HCT116 (cell line): ENCODE data around the gene PLEKHO1. TPM values are rescaled to one million over a fixed set of nuclear protein-coding genes. Genes with fewer than 3 reads are reported as not detected.

Experiments
- total RNA-seq: library from RNA; stranded (reverse); gene quantifications from one replicate; pipeline ENCODE4 v1.2.1, GENCODE V29; 2021; ENCODE audit not compliant: unreplicated experiment

Gene PLEKHO1
- total RNA-seq, 1 experiment from 2014 or later = 6.9 TPM

Other genes starting within 250 kb of the PLEKHO1 start
- gene SV2A, start 232.1 kb upstream of the PLEKHO1 start, total RNA-seq = 0.15 TPM
- gene SF3B4, start 222.1 kb upstream of the PLEKHO1 start, total RNA-seq = 88.5 TPM
- 10.5 TPM for gene MTMR11, start 213.0 kb upstream of the PLEKHO1 start, total RNA-seq
- gene OTUD7B, start 139.2 kb upstream of the PLEKHO1 start, total RNA-seq = 23.7 TPM
- 28.1 TPM for gene VPS45, start 82.1 kb upstream of the PLEKHO1 start, total RNA-seq
- gene ANP32E, start 86.2 kb downstream of the PLEKHO1 start, total RNA-seq = 95.1 TPM
- 0.39 TPM for gene CA14, start 107.9 kb downstream of the PLEKHO1 start, total RNA-seq
- gene APH1A, start 119.1 kb downstream of the PLEKHO1 start, total RNA-seq = 109 TPM
- gene C1orf54, start 122.9 kb downstream of the PLEKHO1 start, total RNA-seq = 1.5 TPM
- 0.22 TPM for gene CIART, start 132.6 kb downstream of the PLEKHO1 start, total RNA-seq
- gene MRPS21, start 143.9 kb downstream of the PLEKHO1 start, total RNA-seq = 96.9 TPM
- gene PRPF3, start 171.6 kb downstream of the PLEKHO1 start, total RNA-seq = 59.9 TPM
- gene RPRD2, start 214.2 kb downstream of the PLEKHO1 start, total RNA-seq = 26.7 TPM